Liver (tissue), 9 donors: ENCODE data around the gene GOLT1B. TPM values are rescaled to one million over a fixed set of nuclear protein-coding genes. Genes with fewer than 3 reads are reported as not detected.

Experiments used
- DNase-seq: peaks from one replicate; pipeline ENCODE4 v3.0.0-alpha.2; 2017; ENCODE audit warnings: low spot score
- H3K27ac ChIP-seq, 2 donors: one replicate each; pipeline ENCODE4 v1.7.0; 2013; ENCODE audit warnings: inconsistent platforms in 2 of 2, low read length in 2 of 2, control low read depth in 1 of 2, low read depth in 1 of 2, mild to moderate bottlenecking in 1 of 2
- H3K27me3 ChIP-seq, 4 donors: one replicate each; pipeline versions ENCODE4 v1.6.1 to v1.7.0; 2013; ENCODE audit warnings: low read length in 3 of 4, inconsistent platforms in 1 of 4, mild to moderate bottlenecking in 1 of 4, moderate library complexity in 1 of 4; ENCODE audit not compliant: control insufficient read depth in 4 of 4, insufficient read depth in 4 of 4
- H3K36me3 ChIP-seq, 4 donors: one replicate each; pipeline versions ENCODE4 v1.6.1 to v1.7.0; 2013; ENCODE audit warnings: low read length in 3 of 4, mild to moderate bottlenecking in 3 of 4, low read depth in 1 of 4, moderate library complexity in 1 of 4; ENCODE audit not compliant: control insufficient read depth in 4 of 4, insufficient read depth in 3 of 4
- H3K4me1 ChIP-seq, 4 donors: one replicate each; pipeline versions ENCODE4 v1.6.1 to v1.7.0; 2013; ENCODE audit warnings: low read length in 3 of 4, mild to moderate bottlenecking in 3 of 4, moderate library complexity in 1 of 4; ENCODE audit not compliant: control insufficient read depth in 4 of 4, insufficient read depth in 4 of 4
- H3K4me3 ChIP-seq, 3 donors: one replicate each; pipeline versions ENCODE4 v1.6.1 to v1.7.0; 2013; ENCODE audit warnings: low read length in 3 of 3, control low read depth in 1 of 3, low read depth in 1 of 3, mild to moderate bottlenecking in 1 of 3
- H3K9ac ChIP-seq, 2 donors: one replicate each; pipeline ENCODE4 v1.7.0; 2013; ENCODE audit warnings: low read length in 2 of 2, mild to moderate bottlenecking in 2 of 2, moderate library complexity in 2 of 2, control low read depth in 1 of 2, low read depth in 1 of 2
- H3K9me3 ChIP-seq, 4 donors: one replicate each; pipeline versions ENCODE4 v1.6.1 to v1.7.0; 2013; ENCODE audit warnings: low read length in 3 of 4; ENCODE audit not compliant: control insufficient read depth in 4 of 4
- EGR1 ChIP-seq, 2 donors: IDR thresholded peaks; 2 replicates each; pipeline ENCODE4 v1.6.1; 2016 to 2018; ENCODE audit warnings: antibody characterized with exemption in 2 of 2, low read depth in 2 of 2
- FOXA1 ChIP-seq: IDR thresholded peaks from 2 replicates; pipeline ENCODE4 v1.6.1; 2016; ENCODE audit warnings: antibody characterized with exemption
- FOXA2 ChIP-seq: IDR thresholded peaks from 2 replicates; pipeline ENCODE4 v1.6.1; 2016; ENCODE audit warnings: antibody characterized with exemption
- GABPA ChIP-seq, 2 donors: IDR thresholded peaks in 1 of 2; conservative IDR thresholded peaks in 1 of 2; 2 replicates each; pipeline ENCODE4 v1.6.1; 2016; ENCODE audit warnings: antibody characterized with exemption in 2 of 2, mild to moderate bottlenecking in 1 of 2, moderate library complexity in 1 of 2
- HNF4A ChIP-seq, 2 donors: conservative IDR thresholded peaks; 2 replicates each; pipeline ENCODE4 v1.6.1; 2016; ENCODE audit warnings: antibody characterized with exemption in 2 of 2, mild to moderate bottlenecking in 2 of 2
- JUND ChIP-seq, 2 donors: IDR thresholded peaks; 2 replicates each; pipeline ENCODE4 v1.6.1; 2016; ENCODE audit warnings: antibody characterized with exemption in 2 of 2
- NR2F2 ChIP-seq: IDR thresholded peaks from 2 replicates; pipeline ENCODE4 v1.6.1; 2016; ENCODE audit warnings: antibody characterized with exemption
- RAD21 ChIP-seq, 2 donors: IDR thresholded peaks; 2 replicates each; pipeline ENCODE4 v1.6.1; 2016; ENCODE audit warnings: antibody characterized with exemption in 2 of 2, mild to moderate bottlenecking in 2 of 2
- RXRA ChIP-seq, 2 donors: IDR thresholded peaks; 2 replicates each; pipeline ENCODE4 v1.6.1; 2017 to 2018; ENCODE audit warnings: antibody characterized with exemption in 2 of 2, mild to moderate bottlenecking in 1 of 2
- SP1 ChIP-seq: IDR thresholded peaks from 2 replicates; pipeline ENCODE4 v1.6.1; 2018; ENCODE audit warnings: antibody characterized with exemption, mild to moderate bottlenecking
- TAF1 ChIP-seq: conservative IDR thresholded peaks from 2 replicates; pipeline ENCODE4 v1.6.1; 2016; ENCODE audit warnings: antibody characterized with exemption, mild to moderate bottlenecking
- YY1 ChIP-seq: IDR thresholded peaks from 2 replicates; pipeline ENCODE4 v1.6.1; 2016; ENCODE audit warnings: antibody characterized with exemption, mild to moderate bottlenecking
- ZBTB33 ChIP-seq: IDR thresholded peaks from 2 replicates; pipeline ENCODE4 v1.6.1; 2016; ENCODE audit warnings: antibody characterized with exemption
- WGBS: extraction: QIAGEN DNeasy Blood & Tissue Kit; methylation state at CpG from one replicate; pipeline ENCODE4 v1.1.7; 2013; 5-methylcytosine and 5-hydroxymethylcytosine counted together
- polyA plus RNA-seq, 2 donors: library from polyadenylated mRNA; stranded (reverse) in 1 of 2; unstranded in 1 of 2; fragments of 200-250 nt in 1 of 2; fragments of >200 nt in 1 of 2; fragmentation: Nextera tagmentation in 1 of 2; extraction: Ambion mirVana in 1 of 2; gene quantifications; one replicate each; pipeline versions ENCODE4 v1.2.1 to v1.2.3, GENCODE V29; 2013 to 2015
- total RNA-seq, 2 donors: library from RNA; depleted of rRNA; stranded (reverse); fragments of >200 nt; gene quantifications; one replicate each; pipeline ENCODE4 v1.2.3, GENCODE V29; 2014
- TF ChIP-seq, protein P1 (sequence below): IDR thresholded peaks from 2 replicates; pipeline ENCODE4 v1.6.1; 2016; ENCODE audit warnings: antibody characterized with exemption
- TF ChIP-seq, protein P2 (sequence below): IDR thresholded peaks from 2 replicates; pipeline ENCODE4 v1.6.1; 2016; ENCODE audit warnings: antibody characterized with exemption, mild to moderate bottlenecking
- TF ChIP-seq, protein P3 (sequence below): fragments of 150-350 bp; IDR thresholded peaks from 2 replicates; pipeline ENCODE4 v1.5.1; 2017; ENCODE audit warnings: improper control_type of control experiment, low read depth, low read length; ENCODE audit not compliant: missing input control
- donor health status: healthy.
- donor health status: healthy.
- donor health status: healthy.
- donor health status: healthy.
- donor health status: healthy.

Gene GOLT1B
- total and polyA plus RNA-seq, 4 donors: 11.0 to 36.9 (median 17.3) TPM

DNA sequence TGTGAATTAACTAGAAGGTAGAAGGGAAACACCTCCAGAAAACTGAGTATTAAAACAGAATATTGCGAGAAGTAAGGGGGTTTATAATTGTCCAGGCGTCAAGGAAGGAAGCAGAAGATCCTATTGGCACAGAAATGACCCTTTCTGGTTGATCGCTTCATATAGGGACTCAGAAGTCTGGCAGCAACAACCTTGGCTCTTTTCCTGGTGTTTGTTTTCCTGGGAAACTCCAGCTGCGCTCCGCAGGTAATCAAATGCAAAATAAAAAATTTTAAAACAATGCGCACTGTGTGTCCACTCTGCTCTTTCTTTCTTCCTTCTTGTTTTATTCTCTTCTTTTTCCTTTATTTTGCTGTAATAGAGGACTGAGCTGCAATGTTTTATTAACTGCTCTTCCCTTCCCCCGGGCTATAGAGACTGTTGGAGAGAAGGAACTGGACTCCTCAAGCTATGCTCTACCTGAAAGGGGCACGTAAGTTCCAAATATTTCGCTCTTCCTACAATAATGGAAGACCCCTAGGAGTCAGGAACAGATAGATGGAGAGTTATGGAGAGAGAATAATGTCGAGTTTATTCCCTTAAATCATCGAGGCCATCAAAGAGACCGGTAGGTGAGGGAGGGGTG lies 25.2 kb downstream of the GOLT1B start:
- Histone ChIP-seq H3K4me3 (peak overlapping the region; percentile 1 to 90 (median 47)), H3K27ac (no peak overlapping the region), H3K9ac (no peak overlapping the region), H3K36me3 (peaks cover 0 to 4% (median 2%) of the 10 kb centered on the region in 4 donors), H3K27me3 (no peaks in the 10 kb centered on the region), H3K9me3 (peaks cover 0 to 3% (median 0%) of the 10 kb centered on the region in 4 donors), H3K4me1 (peaks cover 0 to 22% (median 17%) of the 10 kb centered on the region in 4 donors)
- no peak for DNase-seq
- 27% methylated on average over 12 of the region's 12 CpGs for WGBS
- TF ChIP-seq FOXA1 (no peak), ZBTB33 (no peak), SP1 (no peak), NR2F2 (no peak), RXRA (IDR thresholded peaks at IDR 0.05) (no peak), EGR1 (IDR thresholded peaks at IDR 0.05; ENCODE audit: low read depth in 2 of 2) (no peak), FOXA2 (no peak), HNF4A (conservative IDR thresholded peaks at IDR 0.05) (no peak), TAF1 (no peak), JUND (IDR thresholded peaks at IDR 0.05) (no peak), GABPA (IDR thresholded peaks at IDR 0.05 in 1 of 2, conservative IDR thresholded peaks at IDR 0.05 in 1 of 2) (no peak)
- TF ChIP-seq, protein P1, sequence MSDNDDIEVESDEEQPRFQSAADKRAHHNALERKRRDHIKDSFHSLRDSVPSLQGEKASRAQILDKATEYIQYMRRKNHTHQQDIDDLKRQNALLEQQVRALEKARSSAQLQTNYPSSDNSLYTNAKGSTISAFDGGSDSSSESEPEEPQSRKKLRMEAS: no peak
- TF ChIP-seq, protein P2, sequence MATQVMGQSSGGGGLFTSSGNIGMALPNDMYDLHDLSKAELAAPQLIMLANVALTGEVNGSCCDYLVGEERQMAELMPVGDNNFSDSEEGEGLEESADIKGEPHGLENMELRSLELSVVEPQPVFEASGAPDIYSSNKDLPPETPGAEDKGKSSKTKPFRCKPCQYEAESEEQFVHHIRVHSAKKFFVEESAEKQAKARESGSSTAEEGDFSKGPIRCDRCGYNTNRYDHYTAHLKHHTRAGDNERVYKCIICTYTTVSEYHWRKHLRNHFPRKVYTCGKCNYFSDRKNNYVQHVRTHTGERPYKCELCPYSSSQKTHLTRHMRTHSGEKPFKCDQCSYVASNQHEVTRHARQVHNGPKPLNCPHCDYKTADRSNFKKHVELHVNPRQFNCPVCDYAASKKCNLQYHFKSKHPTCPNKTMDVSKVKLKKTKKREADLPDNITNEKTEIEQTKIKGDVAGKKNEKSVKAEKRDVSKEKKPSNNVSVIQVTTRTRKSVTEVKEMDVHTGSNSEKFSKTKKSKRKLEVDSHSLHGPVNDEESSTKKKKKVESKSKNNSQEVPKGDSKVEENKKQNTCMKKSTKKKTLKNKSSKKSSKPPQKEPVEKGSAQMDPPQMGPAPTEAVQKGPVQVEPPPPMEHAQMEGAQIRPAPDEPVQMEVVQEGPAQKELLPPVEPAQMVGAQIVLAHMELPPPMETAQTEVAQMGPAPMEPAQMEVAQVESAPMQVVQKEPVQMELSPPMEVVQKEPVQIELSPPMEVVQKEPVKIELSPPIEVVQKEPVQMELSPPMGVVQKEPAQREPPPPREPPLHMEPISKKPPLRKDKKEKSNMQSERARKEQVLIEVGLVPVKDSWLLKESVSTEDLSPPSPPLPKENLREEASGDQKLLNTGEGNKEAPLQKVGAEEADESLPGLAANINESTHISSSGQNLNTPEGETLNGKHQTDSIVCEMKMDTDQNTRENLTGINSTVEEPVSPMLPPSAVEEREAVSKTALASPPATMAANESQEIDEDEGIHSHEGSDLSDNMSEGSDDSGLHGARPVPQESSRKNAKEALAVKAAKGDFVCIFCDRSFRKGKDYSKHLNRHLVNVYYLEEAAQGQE: no peak

DNA sequence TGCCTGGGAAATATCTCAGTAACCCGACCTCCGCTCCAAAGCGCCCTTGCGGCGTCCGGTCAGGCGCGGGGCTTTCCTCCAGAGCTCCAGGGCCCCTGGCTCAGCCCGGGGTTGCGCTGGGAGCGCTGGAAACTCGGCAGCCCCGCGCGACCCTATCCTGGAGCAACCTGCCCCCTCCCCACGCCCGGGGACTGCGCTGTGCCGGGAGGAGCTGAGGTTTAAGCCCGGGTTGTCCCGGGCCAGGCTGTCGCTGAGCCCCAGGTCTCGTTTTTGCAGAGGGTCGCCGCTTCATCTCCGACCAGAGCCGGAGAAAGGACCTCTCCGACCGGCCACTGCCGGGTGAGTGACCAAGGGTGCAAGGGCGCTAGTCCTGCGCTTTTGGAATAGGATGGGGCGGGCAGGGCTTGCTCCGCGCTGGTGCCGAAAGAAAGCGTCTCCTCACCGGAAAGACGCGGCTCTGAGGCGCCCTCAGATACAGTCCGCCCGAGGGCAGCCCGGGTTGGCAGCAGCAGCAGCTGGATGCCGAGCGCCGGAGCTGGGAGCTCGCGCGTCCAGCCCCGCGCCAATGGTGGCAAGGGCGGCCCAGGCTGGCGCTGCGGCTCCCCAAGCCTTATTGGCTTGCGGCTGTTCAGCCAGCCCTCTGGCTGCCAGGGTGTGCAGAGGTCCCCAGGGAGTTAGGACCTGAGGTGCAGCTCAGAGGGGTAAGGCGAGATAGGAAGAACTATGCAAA lies 26.0 kb downstream of the GOLT1B start:
- Histone ChIP-seq H3K4me1 (peaks cover 0 to 22% (median 17%) of the 10 kb centered on the region in 4 donors), H3K9ac (no peak overlapping the region), H3K36me3 (peaks cover 0 to 11% (median 3%) of the 10 kb centered on the region in 4 donors), H3K4me3 (peak overlapping the region; percentile 47 to 90 (median 66)), H3K27ac (peak overlapping the region in 1 of 2 donors; percentile 25), H3K9me3 (peaks cover 0 to 3% (median 0%) of the 10 kb centered on the region in 4 donors), H3K27me3 (no peaks in the 10 kb centered on the region)
- TF ChIP-seq RXRA (IDR thresholded peaks at IDR 0.05): peak in 1 of 2 donors; percentile 36
- TF ChIP-seq, protein P1: no peak
- TF ChIP-seq HNF4A (conservative IDR thresholded peaks at IDR 0.05): no peak
- TF ChIP-seq, protein P2: peak; percentile 28
- TF ChIP-seq, protein P3, sequence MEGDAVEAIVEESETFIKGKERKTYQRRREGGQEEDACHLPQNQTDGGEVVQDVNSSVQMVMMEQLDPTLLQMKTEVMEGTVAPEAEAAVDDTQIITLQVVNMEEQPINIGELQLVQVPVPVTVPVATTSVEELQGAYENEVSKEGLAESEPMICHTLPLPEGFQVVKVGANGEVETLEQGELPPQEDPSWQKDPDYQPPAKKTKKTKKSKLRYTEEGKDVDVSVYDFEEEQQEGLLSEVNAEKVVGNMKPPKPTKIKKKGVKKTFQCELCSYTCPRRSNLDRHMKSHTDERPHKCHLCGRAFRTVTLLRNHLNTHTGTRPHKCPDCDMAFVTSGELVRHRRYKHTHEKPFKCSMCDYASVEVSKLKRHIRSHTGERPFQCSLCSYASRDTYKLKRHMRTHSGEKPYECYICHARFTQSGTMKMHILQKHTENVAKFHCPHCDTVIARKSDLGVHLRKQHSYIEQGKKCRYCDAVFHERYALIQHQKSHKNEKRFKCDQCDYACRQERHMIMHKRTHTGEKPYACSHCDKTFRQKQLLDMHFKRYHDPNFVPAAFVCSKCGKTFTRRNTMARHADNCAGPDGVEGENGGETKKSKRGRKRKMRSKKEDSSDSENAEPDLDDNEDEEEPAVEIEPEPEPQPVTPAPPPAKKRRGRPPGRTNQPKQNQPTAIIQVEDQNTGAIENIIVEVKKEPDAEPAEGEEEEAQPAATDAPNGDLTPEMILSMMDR: peak; percentile 20
- peak; percentile 29 to 33 for TF ChIP-seq RAD21 (IDR thresholded peaks at IDR 0.05)
- TF ChIP-seq YY1: peak; percentile 86
- no peak for TF ChIP-seq FOXA2
- TF ChIP-seq GABPA (IDR thresholded peaks at IDR 0.05 in 1 of 2, conservative IDR thresholded peaks at IDR 0.05 in 1 of 2): no peak
- TF ChIP-seq SP1: no peak
- WGBS: 1% methylated on average over 57 of the region's 57 CpGs
- peak; percentile 36 for DNase-seq
